Measurements from ENCODE around the gene TPP2.

The TPP2 gene

DNA sequence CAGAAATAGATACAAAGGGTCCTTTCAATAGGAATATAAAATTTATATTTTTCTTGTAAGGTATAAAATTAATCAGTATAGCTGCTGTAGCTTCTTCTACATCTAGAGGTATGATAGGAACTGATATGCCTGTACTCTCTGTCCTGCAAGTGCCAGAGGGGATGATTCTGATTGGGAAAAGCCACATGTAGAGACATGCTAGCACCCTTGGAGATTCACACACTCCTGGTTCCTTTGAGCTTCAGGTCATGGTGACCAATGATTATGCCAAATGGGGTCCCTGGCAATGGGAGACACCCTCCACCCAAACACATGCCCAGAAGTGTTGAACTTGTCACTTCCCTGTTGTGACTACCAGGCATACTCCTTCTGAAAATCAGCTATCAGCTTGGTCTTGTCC, 112.8 kb downstream of the TPP2 start:
- Histone ChIP-seq H3K27ac (ENCODE audit: low read length) (no peak overlapping the region), H3K4me3 (ENCODE audit: low read length) (no peak overlapping the region)

GRCh38 chr13:102710261-102710679, 113.5 kb downstream of the TPP2 start:
- no peak overlapping the region for H3K27ac ChIP-seq (ENCODE audit: low read length)

More for the DNA sequence above, 112.8 kb downstream of the TPP2 start:
- no peaks in the 10 kb centered on the region for H3K4me1 ChIP-seq (ENCODE audit: insufficient read depth, low read length)
- H3K27me3 ChIP-seq (ENCODE audit: insufficient read depth, low read length) = no peaks in the 10 kb centered on the region
- no peaks in the 10 kb centered on the region for H3K36me3 ChIP-seq (ENCODE audit: insufficient read depth, low read depth, low read length)
- H3K9me3 ChIP-seq (ENCODE audit: insufficient read depth, low read depth, low read length) = no peaks in the 10 kb centered on the region; the same call in 1 of the 2 replicates
- no peak overlapping the region for H3K9ac ChIP-seq (ENCODE audit: low read depth, low read length)

DNA sequence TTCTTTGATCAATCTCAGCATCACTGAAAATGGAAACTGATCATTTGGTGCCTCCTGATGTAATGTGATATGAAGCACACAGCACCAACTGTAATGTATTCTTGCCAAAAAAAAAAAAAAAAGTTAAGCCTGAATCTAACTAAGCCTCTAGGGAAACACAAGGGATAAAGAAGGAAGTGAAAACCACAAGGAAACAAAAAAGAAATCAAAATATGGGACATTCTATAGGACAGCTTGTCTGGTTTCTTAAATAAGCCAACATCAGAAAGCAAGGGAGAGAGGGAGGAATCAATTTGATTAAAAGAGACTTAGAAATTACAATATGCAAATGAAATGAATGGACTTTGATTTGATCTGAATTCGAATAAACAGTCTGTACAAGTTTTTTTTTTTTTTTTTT, 118.7 kb downstream of the TPP2 start:
- Histone ChIP-seq H3K9ac (ENCODE audit: low read depth, low read length) (no peak overlapping the region), H3K36me3 (ENCODE audit: insufficient read depth, low read depth, low read length) (no peaks in the 10 kb centered on the region), H3K9me3 (ENCODE audit: insufficient read depth, low read depth, low read length) (peaks cover 5% of the 10 kb centered on the region; the same call in 1 of the 2 replicates), H3K4me1 (ENCODE audit: insufficient read depth, low read length) (no peaks in the 10 kb centered on the region), H3K27ac (ENCODE audit: low read length) (no peak overlapping the region), H3K27me3 (ENCODE audit: insufficient read depth, low read length) (no peaks in the 10 kb centered on the region), H3K4me3 (ENCODE audit: low read length) (no peak overlapping the region)

More at GRCh38 chr13:102710261-102710679, 113.5 kb downstream of the TPP2 start:
- H3K36me3 ChIP-seq (ENCODE audit: insufficient read depth, low read depth, low read length) = no peaks in the 10 kb centered on the region
- no peak overlapping the region for H3K9ac ChIP-seq (ENCODE audit: low read depth, low read length)
- H3K4me3 ChIP-seq (ENCODE audit: low read length) = no peak overlapping the region
- no peaks in the 10 kb centered on the region for H3K27me3 ChIP-seq (ENCODE audit: insufficient read depth, low read length)
- peaks cover 3% of the 10 kb centered on the region for H3K9me3 ChIP-seq (ENCODE audit: insufficient read depth, low read depth, low read length)
- H3K4me1 ChIP-seq (ENCODE audit: insufficient read depth, low read length) = no peaks in the 10 kb centered on the region

DNA sequence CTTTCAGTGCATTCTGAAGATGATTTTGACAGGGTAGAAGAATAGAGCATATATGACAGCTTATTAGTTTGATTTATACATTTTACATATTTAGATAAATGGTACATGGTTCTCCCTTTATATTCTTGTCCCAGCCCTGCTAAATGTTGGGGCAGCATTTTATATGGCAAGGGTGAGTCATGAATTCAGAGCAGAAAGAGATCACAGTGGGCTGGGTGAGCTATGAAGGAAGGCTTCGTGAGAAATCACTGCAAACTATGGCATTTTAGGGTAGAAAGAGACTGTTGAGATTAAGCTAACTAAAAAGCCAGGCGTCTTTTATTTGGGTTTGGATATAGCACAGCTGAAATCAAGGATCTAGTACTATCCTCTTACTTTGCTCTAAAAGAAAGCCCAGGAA, 122.0 kb downstream of the TPP2 start:
- Histone ChIP-seq H3K4me3 (ENCODE audit: low read length) (no peak overlapping the region), H3K9ac (ENCODE audit: low read depth, low read length) (no peak overlapping the region), H3K4me1 (ENCODE audit: insufficient read depth, low read length) (no peaks in the 10 kb centered on the region), H3K27me3 (ENCODE audit: insufficient read depth, low read length) (no peaks in the 10 kb centered on the region), H3K36me3 (ENCODE audit: insufficient read depth, low read depth, low read length) (no peaks in the 10 kb centered on the region), H3K27ac (ENCODE audit: low read length) (no peak overlapping the region), H3K9me3 (ENCODE audit: insufficient read depth, low read depth, low read length) (peaks cover 5% of the 10 kb centered on the region; the same call in 1 of the 2 replicates)

DNA sequence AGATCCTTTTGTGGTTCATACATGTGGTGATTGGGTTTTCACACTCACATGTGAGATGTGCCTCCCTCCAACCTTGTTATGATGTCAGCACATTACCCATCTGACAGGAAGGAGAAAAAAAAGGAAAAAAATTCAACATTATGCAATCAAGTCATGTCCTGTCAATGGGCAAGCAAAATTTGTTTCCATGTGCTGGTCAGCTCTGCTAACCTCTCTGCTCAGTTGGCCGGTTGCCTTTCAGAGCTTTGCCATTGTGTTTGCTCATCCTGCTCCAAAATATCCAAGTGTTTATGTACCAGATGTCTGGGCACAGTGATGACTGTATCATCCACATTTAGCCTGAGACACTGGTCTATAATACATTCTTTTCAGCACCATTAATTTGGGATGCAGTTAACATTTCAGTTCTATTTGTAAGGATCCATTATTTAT, 125.0 kb downstream of the TPP2 start:
- no peak overlapping the region for H3K9ac ChIP-seq (ENCODE audit: low read depth, low read length)
- H3K4me1 ChIP-seq (ENCODE audit: insufficient read depth, low read length) = no peaks in the 10 kb centered on the region
- no peaks in the 10 kb centered on the region for H3K36me3 ChIP-seq (ENCODE audit: insufficient read depth, low read depth, low read length)
- H3K9me3 ChIP-seq (ENCODE audit: insufficient read depth, low read depth, low read length) = no peaks in the 10 kb centered on the region
- no peak overlapping the region for H3K4me3 ChIP-seq (ENCODE audit: low read length)
- no peak overlapping the region for H3K27ac ChIP-seq (ENCODE audit: low read length)
- no peaks in the 10 kb centered on the region for H3K27me3 ChIP-seq (ENCODE audit: insufficient read depth, low read length)

DNA sequence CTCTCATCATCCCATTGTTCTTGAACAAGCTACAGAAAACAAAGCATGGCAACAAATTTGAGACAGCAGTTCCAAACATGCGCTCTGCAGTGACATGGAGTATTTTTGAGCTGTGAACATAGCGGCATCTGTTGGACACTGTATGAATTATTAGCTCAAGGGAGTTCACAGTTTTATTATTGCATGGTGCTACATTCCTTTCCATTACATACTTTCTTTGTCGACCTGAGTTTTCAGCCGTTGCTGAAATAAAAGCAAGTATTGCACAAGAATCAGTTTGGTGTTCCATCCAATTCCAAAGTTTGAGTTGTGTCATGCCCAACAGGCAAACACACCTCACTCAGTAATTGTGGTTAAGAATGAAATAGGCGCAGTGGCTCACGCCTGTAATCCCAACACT, 128.1 kb downstream of the TPP2 start:
- H3K9me3 ChIP-seq (ENCODE audit: insufficient read depth, low read depth, low read length) = no peaks in the 10 kb centered on the region

DNA sequence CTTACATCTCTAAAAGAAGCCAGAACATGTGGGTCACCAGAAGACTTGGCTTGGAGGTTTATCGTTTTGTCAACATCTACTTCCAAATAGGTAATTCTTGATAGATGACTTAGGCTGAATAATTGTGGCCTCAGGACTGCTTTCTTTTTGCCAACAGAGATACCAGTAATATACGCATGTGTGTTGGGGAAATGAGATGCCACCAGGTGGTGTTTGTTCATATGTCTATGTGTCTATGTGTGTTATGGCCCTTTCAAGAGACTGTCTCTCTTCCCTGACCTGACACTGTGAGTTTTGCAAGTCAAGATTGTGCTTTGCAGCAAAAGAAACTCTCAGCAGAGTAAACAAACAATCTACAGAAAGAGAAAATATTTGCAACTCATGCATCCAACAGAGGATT, 129.6 kb downstream of the TPP2 start:
- no peak overlapping the region for H3K4me3 ChIP-seq (ENCODE audit: low read length)
- H3K27me3 ChIP-seq (ENCODE audit: insufficient read depth, low read length) = no peaks in the 10 kb centered on the region
- H3K27ac ChIP-seq (ENCODE audit: low read length) = no peak overlapping the region
- H3K9ac ChIP-seq (ENCODE audit: low read depth, low read length) = no peak overlapping the region
- H3K36me3 ChIP-seq (ENCODE audit: insufficient read depth, low read depth, low read length) = no peaks in the 10 kb centered on the region
- no peaks in the 10 kb centered on the region for H3K9me3 ChIP-seq (ENCODE audit: insufficient read depth, low read depth, low read length)
- H3K4me1 ChIP-seq (ENCODE audit: insufficient read depth, low read length) = no peaks in the 10 kb centered on the region

More for the DNA sequence above, 128.1 kb downstream of the TPP2 start:
- Histone ChIP-seq H3K9ac (ENCODE audit: low read depth, low read length) (no peak overlapping the region), H3K36me3 (ENCODE audit: insufficient read depth, low read depth, low read length) (no peaks in the 10 kb centered on the region), H3K27me3 (ENCODE audit: insufficient read depth, low read length) (no peaks in the 10 kb centered on the region), H3K4me3 (ENCODE audit: low read length) (no peak overlapping the region), H3K4me1 (ENCODE audit: insufficient read depth, low read length) (no peaks in the 10 kb centered on the region), H3K27ac (ENCODE audit: low read length) (no peak overlapping the region)
